ENCODE measurements around the gene OR4F17. TPM values are rescaled to one million over a fixed set of nuclear protein-coding genes. Genes with fewer than 3 reads are reported as not detected.
"Not testable (repeated sequence)": the region's sequence is repeated elsewhere in the genome, so short reads cannot be mapped to it uniquely, and the experiment has no call there.

The OR4F17 gene
- total RNA-seq, 1 experiment from 2014 or later = not detected

DNA sequence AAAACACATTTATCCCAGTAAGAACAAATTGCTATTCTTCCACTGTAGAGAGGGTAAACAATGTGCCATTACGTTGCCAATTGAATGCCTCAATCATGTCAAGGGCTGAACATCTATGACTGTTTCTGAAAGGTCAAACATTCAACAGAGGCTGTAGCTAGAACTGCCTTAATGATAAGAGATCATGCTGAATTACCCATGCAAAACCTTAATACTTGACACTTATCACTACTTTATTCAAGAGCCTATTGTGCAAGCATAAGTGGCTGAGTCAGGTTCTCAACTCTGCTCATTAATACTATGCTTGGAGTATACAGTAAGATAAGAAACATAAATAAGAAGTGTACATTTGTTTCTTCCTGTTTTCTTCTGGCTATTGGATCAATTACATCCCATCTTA, 23.3 kb upstream of the OR4F17 start:
- H2BK120ac ChIP-seq (ENCODE audit: low read depth, low read length, poor library complexity, severe bottlenecking); H4K8ac ChIP-seq (replicated peaks; ENCODE audit: insufficient read length, low read depth, low read length); H3K27ac ChIP-seq (ENCODE audit: insufficient read length, low read depth, low read length); H3K4me1 ChIP-seq (ENCODE audit: insufficient read depth, low read length); H3K36me3 Mint-ChIP-seq (ENCODE audit: insufficient read depth in 1 of 3, low read depth in 3 of 3); H4K91ac ChIP-seq (ENCODE audit: insufficient read length, low read depth, low read length); H3K27ac Mint-ChIP-seq; H3K79me1 ChIP-seq (ENCODE audit: insufficient read depth, low read depth, low read length, poor library complexity, severe bottlenecking); H3K9me3 Mint-ChIP-seq; H3K23me2 ChIP-seq (ENCODE audit: insufficient read length, low read depth, low read length, poor library complexity, severe bottlenecking); H3T11ph ChIP-seq (ENCODE audit: low read length); H3K9ac ChIP-seq (ENCODE audit: extremely low read depth, insufficient read length, low read length); H3K14ac ChIP-seq (ENCODE audit: insufficient read depth, low read length); H3K4me1 Mint-ChIP-seq; H4K20me1 ChIP-seq (ENCODE audit: control insufficient read depth, insufficient read depth, insufficient read length); H3K27me3 Mint-ChIP-seq (ENCODE audit: low read depth); H2BK5ac ChIP-seq (ENCODE audit: insufficient read length, low read length); H2AK5ac ChIP-seq (ENCODE audit: insufficient read length, low read length); H3K56ac ChIP-seq (ENCODE audit: insufficient read length, low read depth, low read length); H3K4ac ChIP-seq (ENCODE audit: low read depth, low read length); H2BK20ac ChIP-seq (ENCODE audit: low read depth, low read length, poor library complexity, severe bottlenecking); H4K5ac ChIP-seq (ENCODE audit: insufficient read length, low read depth, low read length); H3K9me3 ChIP-seq (ENCODE audit: control insufficient read depth, low read depth, low read length); H2AFZ ChIP-seq (ENCODE audit: low read length); H2BK15ac ChIP-seq (ENCODE audit: low read depth, low read length); DNase-seq; H3K27me3 ChIP-seq (ENCODE audit: insufficient read depth, low read length); H3K4me2 ChIP-seq (ENCODE audit: insufficient read depth, insufficient read length, low read length); H2BK12ac ChIP-seq (ENCODE audit: insufficient read length, low read depth, low read length); H3K23ac ChIP-seq (ENCODE audit: insufficient read length, low read depth, low read length); H3K4me3 Mint-ChIP-seq; H3K79me2 ChIP-seq (ENCODE audit: insufficient read depth, low read length); H3K18ac ChIP-seq (ENCODE audit: insufficient read length, low read depth, low read length): not testable (repeated sequence)
- WGBS (ENCODE audit: extremely low coverage, insufficient read length, low lambda C conversion rate) = no CpG with 5 or more reads among the region's 1 CpG

DNA sequence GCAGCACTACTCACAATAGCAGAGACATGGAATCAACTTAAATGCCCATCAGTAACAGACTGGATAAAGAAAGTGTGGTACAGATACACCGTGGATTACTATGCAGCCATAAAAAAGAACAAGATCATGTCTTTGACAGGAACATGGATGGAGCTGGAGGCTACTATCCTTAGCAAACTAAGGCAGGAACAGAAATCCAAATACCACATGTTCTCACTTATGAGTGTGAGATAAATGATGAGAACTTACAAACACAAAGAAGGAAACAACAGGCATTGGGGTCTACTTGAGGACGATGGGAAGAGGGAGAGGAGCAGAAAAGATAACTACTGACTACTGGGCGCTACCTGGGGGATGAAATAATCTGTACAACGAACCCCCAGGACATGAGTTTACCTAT, 16.2 kb upstream of the OR4F17 start:
- not testable (repeated sequence) for H3K23me2 ChIP-seq (ENCODE audit: insufficient read length, low read depth, low read length, poor library complexity, severe bottlenecking); H2AK5ac ChIP-seq (ENCODE audit: insufficient read length, low read length); H2BK120ac ChIP-seq (ENCODE audit: low read depth, low read length, poor library complexity, severe bottlenecking); H3K9me3 Mint-ChIP-seq; H3K56ac ChIP-seq (ENCODE audit: insufficient read length, low read depth, low read length); H3K79me1 ChIP-seq (ENCODE audit: insufficient read depth, low read depth, low read length, poor library complexity, severe bottlenecking); H2BK15ac ChIP-seq (ENCODE audit: low read depth, low read length); H3K14ac ChIP-seq (ENCODE audit: insufficient read depth, low read length); H2AFZ ChIP-seq (ENCODE audit: low read length); DNase-seq; H3K4me1 ChIP-seq (ENCODE audit: insufficient read depth, low read length); H2BK5ac ChIP-seq (ENCODE audit: insufficient read length, low read length); H4K5ac ChIP-seq (ENCODE audit: insufficient read length, low read depth, low read length); H3T11ph ChIP-seq (ENCODE audit: low read length); H3K27me3 Mint-ChIP-seq (ENCODE audit: low read depth); H3K4me1 Mint-ChIP-seq; H3K23ac ChIP-seq (ENCODE audit: insufficient read length, low read depth, low read length); H3K79me2 ChIP-seq (ENCODE audit: insufficient read depth, low read length); H3K4me3 Mint-ChIP-seq; H3K36me3 Mint-ChIP-seq (ENCODE audit: insufficient read depth in 1 of 3, low read depth in 3 of 3); H3K4ac ChIP-seq (ENCODE audit: low read depth, low read length); H2BK20ac ChIP-seq (ENCODE audit: low read depth, low read length, poor library complexity, severe bottlenecking); H3K9me3 ChIP-seq (ENCODE audit: control insufficient read depth, low read depth, low read length); H3K9ac ChIP-seq (ENCODE audit: extremely low read depth, insufficient read length, low read length); H3K18ac ChIP-seq (ENCODE audit: insufficient read length, low read depth, low read length); H3K27ac Mint-ChIP-seq; H3K27ac ChIP-seq (ENCODE audit: insufficient read length, low read depth, low read length); H3K27me3 ChIP-seq (ENCODE audit: insufficient read depth, low read length); H3K4me2 ChIP-seq (ENCODE audit: insufficient read depth, insufficient read length, low read length); H4K91ac ChIP-seq (ENCODE audit: insufficient read length, low read depth, low read length); H2BK12ac ChIP-seq (ENCODE audit: insufficient read length, low read depth, low read length); H4K8ac ChIP-seq (replicated peaks; ENCODE audit: insufficient read length, low read depth, low read length); H4K20me1 ChIP-seq (ENCODE audit: control insufficient read depth, insufficient read depth, insufficient read length)
- WGBS (ENCODE audit: extremely low coverage, insufficient read length, low lambda C conversion rate) = no CpG with 5 or more reads among the region's 4 CpGs

All from H9 (cell line).